Measurements from ENCODE around the gene TMEM53.

The TMEM53 gene

GRCh38 chr1:44647896-44648295 is 26.4 kb downstream of the TMEM53 start:
- no peak for DNase-seq (ENCODE audit: low read depth in 2 of 2)

- DNase-seq (ENCODE audit: low read depth in 2 of 2): no peak
Measured at GRCh38 chr1:44646261-44647110, 27.8 kb downstream of the TMEM53 start.

- no peak for DNase-seq (ENCODE audit: low read depth in 2 of 2)
Measured at GRCh38 chr1:44645476-44646244, 28.6 kb downstream of the TMEM53 start.

GRCh38 chr1:44644806-44645205 is 29.5 kb downstream of the TMEM53 start:
- DNase-seq (ENCODE audit: low read depth in 2 of 2): no peak

- DNase-seq (ENCODE audit: low read depth in 2 of 2): no peak
Measured at GRCh38 chr1:44643721-44644334, 30.5 kb downstream of the TMEM53 start.

GRCh38 chr1:44642925-44643324 is 31.4 kb downstream of the TMEM53 start:
- no peak for DNase-seq (ENCODE audit: low read depth in 2 of 2)

- DNase-seq (ENCODE audit: low read depth in 2 of 2): no peak
Measured at GRCh38 chr1:44642255-44642654, 32.0 kb downstream of the TMEM53 start.

GRCh38 chr1:44641126-44642102 is 32.9 kb downstream of the TMEM53 start:
- no peak for DNase-seq (ENCODE audit: low read depth in 2 of 2)

GRCh38 chr1:44640200-44640853 is 34.0 kb downstream of the TMEM53 start:
- DNase-seq (ENCODE audit: low read depth in 2 of 2): no peak

GRCh38 chr1:44637702-44638411 is 36.4 kb downstream of the TMEM53 start:
- no peak for DNase-seq (ENCODE audit: low read depth in 2 of 2)

- DNase-seq (ENCODE audit: low read depth in 2 of 2): no peak
Measured at GRCh38 chr1:44636688-44637598, 37.3 kb downstream of the TMEM53 start.

- DNase-seq (ENCODE audit: low read depth in 2 of 2): no peak
Measured at GRCh38 chr1:44636083-44636687, 38.1 kb downstream of the TMEM53 start.

GRCh38 chr1:44635439-44635838 is 38.8 kb downstream of the TMEM53 start:
- no peak for DNase-seq (ENCODE audit: low read depth in 2 of 2)

- no peak for DNase-seq (ENCODE audit: low read depth in 2 of 2)
Measured at GRCh38 chr1:44634606-44635189, 39.6 kb downstream of the TMEM53 start.

GRCh38 chr1:44632598-44632997 is 41.7 kb downstream of the TMEM53 start:
- no peak for DNase-seq (ENCODE audit: low read depth in 2 of 2)

GRCh38 chr1:44631647-44632539 is 42.4 kb downstream of the TMEM53 start:
- DNase-seq (ENCODE audit: low read depth in 2 of 2): peak; percentile 81 to 84

GRCh38 chr1:44631333-44631646 is 43.0 kb downstream of the TMEM53 start:
- no peak for DNase-seq (ENCODE audit: low read depth in 2 of 2)

Data from stimulated activated CD8-positive, alpha-beta memory T cell treated with anti-CD3 and anti-CD28 coated beads, Interleukin-15, amount 100 ng/mL, for 4 hours (primary cell).